Neural progenitor cell (in vitro differentiated cells): Measurements from ENCODE around the gene AVPR1A. TPM values are rescaled to one million over a fixed set of nuclear protein-coding genes. Genes with fewer than 3 reads are reported as not detected.
A peak's percentile ranks its signal among the peaks of the same experiment; 100 is the strongest.

Experiments
- DNase-seq: peaks from one replicate; pipeline ENCODE4 v3.0.0-alpha.2; 2016; ENCODE audit warnings: low spot score
- H2AFZ ChIP-seq: fragments of 200-600 bp; sonication (generic); replicated peaks from 2 replicates; pipeline ENCODE4 v1.6.1; 2016; ENCODE audit warnings: antibody characterized with exemption
- H3F3A ChIP-seq: fragments of 200-600 bp; sonication (generic); 2 replicates; pipeline ENCODE4 v1.6.1; 2016; ENCODE audit warnings: antibody characterized with exemption, low read depth
- H3K27ac ChIP-seq: fragments of 200-600 bp; sonication (generic); 2 replicates; pipeline ENCODE4 v1.5.1; 2016; ENCODE audit warnings: mild to moderate bottlenecking
- H3K27me3 ChIP-seq: fragments of 200-600 bp; sonication (generic); 2 replicates; pipeline ENCODE4 v1.6.1; 2016; ENCODE audit warnings: mild to moderate bottlenecking, moderate library complexity
- H3K36me3 ChIP-seq: fragments of 200-600 bp; sonication (generic); 2 replicates; pipeline ENCODE4 v1.5.1; 2016
- H3K4me1 ChIP-seq: fragments of 200-600 bp; sonication (generic); 2 replicates; pipeline ENCODE4 v1.6.1; 2016; ENCODE audit warnings: mixed run types
- H3K4me2 ChIP-seq: fragments of 200-600 bp; sonication (generic); 2 replicates; pipeline ENCODE4 v1.6.1; 2016
- H3K4me3 ChIP-seq: fragments of 200-600 bp; sonication (generic); 2 replicates; pipeline ENCODE4 v1.5.1; 2016
- H3K79me2 ChIP-seq: fragments of 200-600 bp; sonication (generic); 2 replicates; pipeline ENCODE4 v1.6.1; 2016; ENCODE audit warnings: low read depth
- H3K9ac ChIP-seq: fragments of 200-600 bp; sonication (generic); 2 replicates; pipeline ENCODE4 v1.6.1; 2016
- H3K9me3 ChIP-seq: fragments of 200-600 bp; sonication (generic); 2 replicates; pipeline ENCODE4 v1.5.1; 2016; ENCODE audit warnings: low read depth
- H4K20me1 ChIP-seq: fragments of 200-600 bp; sonication (generic); 2 replicates; pipeline ENCODE4 v1.6.1; 2016; ENCODE audit warnings: low read depth
- H3K27ac Mint-ChIP-seq: 3 replicates; pipeline ENCODE4 v1.8.0; 2021; ENCODE audit warnings: mixed read lengths
- H3K27me3 Mint-ChIP-seq: 2 replicates; pipeline ENCODE4 v1.8.0; 2022; ENCODE audit warnings: low read depth, mild to moderate bottlenecking, inconsistent platforms, moderate library complexity, mixed read lengths; ENCODE audit not compliant: insufficient read depth
- H3K36me3 Mint-ChIP-seq: 3 replicates; pipeline ENCODE4 v1.8.0; 2021; ENCODE audit warnings: mixed read lengths
- H3K4me1 Mint-ChIP-seq: 3 replicates; pipeline ENCODE4 v1.8.0; 2021; ENCODE audit warnings: mixed read lengths
- H3K4me3 Mint-ChIP-seq: 3 replicates; pipeline ENCODE4 v1.8.0; 2021; ENCODE audit warnings: mild to moderate bottlenecking, moderate library complexity, mixed read lengths
- H3K9me3 Mint-ChIP-seq: 3 replicates; pipeline ENCODE4 v1.8.0; 2020; ENCODE audit warnings: mixed read lengths
- CTCF ChIP-seq: fragments of 200-600 bp; sonication (generic); IDR thresholded peaks from 2 replicates; pipeline ENCODE4 v1.5.1; 2017; ENCODE audit warnings: antibody characterized with exemption, mild to moderate bottlenecking
- EZH2 ChIP-seq: fragments of 200-600 bp; sonication (generic); IDR thresholded peaks from 2 replicates; pipeline ENCODE4 v1.6.1; 2017; ENCODE audit warnings: antibody characterized with exemption, mild to moderate bottlenecking, moderate library complexity
- EZH2phosphoT487 ChIP-seq: fragments of 200-600 bp; sonication (generic); IDR thresholded peaks from 2 replicates; pipeline ENCODE4 v1.6.1; 2017; ENCODE audit warnings: antibody characterized with exemption
- total RNA-seq: library from RNA; depleted of rRNA; stranded (reverse); fragments of >200 nt; gene quantifications from 2 replicates; pipeline ENCODE4 v1.2.3, GENCODE V29; 2015; ENCODE audit warnings: low replicate concordance

The AVPR1A gene
- total RNA-seq, 1 donor from 2014 or later, result 0.04 TPM

DNA sequence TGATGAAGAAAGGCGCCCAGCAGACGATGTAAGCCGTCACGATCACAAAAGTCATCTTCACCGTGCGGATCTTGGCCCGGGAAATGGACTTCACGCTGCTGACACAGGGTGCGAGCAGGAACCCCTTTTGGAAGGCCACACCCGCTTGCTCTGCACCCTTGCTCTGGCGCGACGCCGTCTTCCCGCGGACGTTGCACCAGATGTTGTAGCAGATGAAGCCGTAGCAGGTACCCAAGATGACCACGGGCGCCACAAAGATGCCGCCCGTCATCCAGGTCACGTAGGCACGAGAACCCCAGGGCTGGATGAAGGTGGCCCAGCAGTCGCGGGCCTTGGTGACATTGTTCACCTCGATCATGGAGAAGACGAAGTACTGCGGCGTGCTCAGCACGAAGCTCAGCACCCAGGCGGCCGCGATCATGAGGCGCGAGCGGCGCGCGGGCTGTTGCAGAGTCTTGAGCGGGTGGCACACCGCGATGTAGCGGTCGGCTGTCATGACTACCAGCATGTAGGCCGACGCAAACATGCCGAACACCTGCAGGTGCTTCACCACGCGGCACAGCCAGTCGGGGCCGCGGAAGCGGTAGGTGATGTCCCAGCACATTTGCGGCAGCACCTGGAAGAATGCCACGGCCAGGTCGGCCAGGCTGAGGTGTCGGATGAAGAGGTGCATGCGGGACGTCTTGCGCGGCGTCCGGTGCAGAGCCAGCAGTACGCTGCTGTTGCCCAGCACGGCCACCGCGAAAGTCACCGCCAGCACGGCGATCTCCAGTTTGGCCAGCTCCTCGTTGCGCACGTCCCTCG, 890 bp downstream of the AVPR1A start:
- Histone ChIP-seq H3F3A (peaks cover 22% of the 10 kb centered on the region), H2AFZ (peak overlapping the region; percentile 97), H3K9me3 (no peaks in the 10 kb centered on the region), H3K27ac (no peak overlapping the region), H3K36me3 (no peaks in the 10 kb centered on the region), H3K79me2 (no peaks in the 10 kb centered on the region), H3K9ac (no peak overlapping the region), H3K4me3 (peak overlapping the region; percentile 55), H3K4me1 (peaks cover 8% of the 10 kb centered on the region), H4K20me1 (no peaks in the 10 kb centered on the region), H3K4me2 (peak overlapping the region; percentile 85), H3K27me3 (peaks cover 88% of the 10 kb centered on the region)
- peak overlapping the region; percentile 86 for H3K4me3 Mint-ChIP-seq
- peaks cover 5% of the 10 kb centered on the region for H3K9me3 Mint-ChIP-seq
- peaks cover 34% of the 10 kb centered on the region for H3K27me3 Mint-ChIP-seq
- no peak overlapping the region for H3K27ac Mint-ChIP-seq
- DNase-seq, result peak; percentile 62
- peaks cover 19% of the 10 kb centered on the region for H3K4me1 Mint-ChIP-seq
- H3K36me3 Mint-ChIP-seq, result peaks cover 4% of the 10 kb centered on the region
- TF ChIP-seq EZH2phosphoT487, result peak; percentile 97
- peak; percentile 99 for TF ChIP-seq EZH2
- TF ChIP-seq CTCF, result no peak

- Histone ChIP-seq H3K79me2 (no peaks in the 10 kb centered on the region), H3K27ac (no peak overlapping the region), H3F3A (no peaks in the 10 kb centered on the region), H3K4me2 (no peak overlapping the region), H3K9me3 (no peaks in the 10 kb centered on the region), H4K20me1 (no peaks in the 10 kb centered on the region), H3K36me3 (no peaks in the 10 kb centered on the region), H3K9ac (no peak overlapping the region), H3K4me1 (no peaks in the 10 kb centered on the region), H3K4me3 (no peak overlapping the region), H3K27me3 (peaks cover 64% of the 10 kb centered on the region), H2AFZ (no peak overlapping the region)
- Mint-ChIP-seq H3K4me1 (peaks cover 2% of the 10 kb centered on the region), H3K36me3 (no peaks in the 10 kb centered on the region), H3K4me3 (no peak overlapping the region), H3K9me3 (no peaks in the 10 kb centered on the region), H3K27ac (no peak overlapping the region), H3K27me3 (peaks cover 12% of the 10 kb centered on the region)
- no peak for DNase-seq
- TF ChIP-seq EZH2phosphoT487 (no peak), EZH2 (no peak), CTCF (no peak)
Observed at GRCh38 chr12:63144556-63144955, 6.4 kb downstream of the AVPR1A start.

DNA sequence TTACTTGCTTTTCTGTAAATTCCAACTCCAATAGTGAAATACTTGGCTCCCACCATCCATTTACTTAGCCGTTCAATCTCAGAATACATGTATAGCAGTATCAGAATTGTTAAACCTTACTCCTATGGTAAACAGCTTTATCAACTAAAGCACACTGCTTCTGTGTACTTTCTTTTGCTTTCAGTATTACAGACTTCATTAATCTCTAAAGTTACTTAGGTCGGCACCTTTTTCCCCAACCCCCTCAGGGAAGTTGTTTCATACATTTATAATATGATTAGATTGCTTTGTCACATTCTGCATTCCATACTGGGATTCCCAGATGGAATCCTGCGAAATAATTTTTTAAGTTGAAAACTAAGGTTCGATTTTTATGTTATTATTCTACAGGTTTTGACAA, 12.5 kb downstream of the AVPR1A start:
- no peak for TF ChIP-seq EZH2
- no peak for TF ChIP-seq CTCF
- no peak for TF ChIP-seq EZH2phosphoT487
- H3K9me3 ChIP-seq, result no peaks in the 10 kb centered on the region
- Mint-ChIP-seq H3K4me3 (no peak overlapping the region), H3K27ac (no peak overlapping the region), H3K9me3 (no peaks in the 10 kb centered on the region), H3K27me3 (no peaks in the 10 kb centered on the region), H3K4me1 (no peaks in the 10 kb centered on the region), H3K36me3 (no peaks in the 10 kb centered on the region)
- no peak overlapping the region for H3K9ac ChIP-seq
- H3K36me3 ChIP-seq, result no peaks in the 10 kb centered on the region
- peaks cover 3% of the 10 kb centered on the region for H3K27me3 ChIP-seq
- no peaks in the 10 kb centered on the region for H3K4me1 ChIP-seq
- H3K27ac ChIP-seq, result no peak overlapping the region
- DNase-seq, result no peak
- no peaks in the 10 kb centered on the region for H3F3A ChIP-seq
- H3K4me3 ChIP-seq, result no peak overlapping the region
- no peaks in the 10 kb centered on the region for H4K20me1 ChIP-seq
- H2AFZ ChIP-seq, result no peak overlapping the region
- H3K4me2 ChIP-seq, result no peak overlapping the region
- H3K79me2 ChIP-seq, result no peaks in the 10 kb centered on the region
